CD4-positive, alpha-beta memory T cell (primary cell): ENCODE data around the gene GMCL2. TPM values are rescaled to one million over a fixed set of nuclear protein-coding genes. Genes with fewer than 3 reads are reported as not detected.

ENCODE experiments used
- CTCF ChIA-PET: fragments of 350-600 bp; sonication (Branson Sonifier 250); formaldehyde crosslinking; loops from one replicate; lab custom pipeline; 2021; ENCODE audit warnings: inconsistent platforms; ENCODE audit not compliant: partially characterized antibody; lab: Charles Lee
- POLR2A ChIA-PET: fragments of 350-600 bp; sonication (Branson Sonifier 250); formaldehyde crosslinking; loops from one replicate; lab custom pipeline; 2021; ENCODE audit not compliant: partially characterized antibody; lab: Charles Lee
- DNase-seq, 5 donors: peaks; one replicate each; pipeline versions ENCODE4 v3.0.0 to v3.0.0-alpha.2; 2020 to 2022; ENCODE audit warnings: mixed read lengths in 1 of 5
- H3K27ac ChIP-seq: one replicate; pipeline ENCODE4 v1.7.0; 2013; ENCODE audit warnings: low read depth, low read length
- H3K27me3 ChIP-seq: 2 replicates; pipeline ENCODE4 v1.7.0; 2013; ENCODE audit warnings: mild to moderate bottlenecking, low read length, moderate library complexity; ENCODE audit not compliant: insufficient read depth
- H3K36me3 ChIP-seq: 2 replicates; pipeline ENCODE4 v1.7.0; 2013; ENCODE audit warnings: mild to moderate bottlenecking, low read length, moderate library complexity; ENCODE audit not compliant: insufficient read depth
- H3K4me1 ChIP-seq: 2 replicates; pipeline ENCODE4 v1.7.0; 2013; ENCODE audit warnings: mild to moderate bottlenecking, low read length, moderate library complexity; ENCODE audit not compliant: insufficient read depth
- H3K4me3 ChIP-seq, 2 donors: one replicate each; pipeline ENCODE4 v1.7.0; 2013; ENCODE audit warnings: low read length in 2 of 2, mild to moderate bottlenecking in 1 of 2
- H3K9me3 ChIP-seq, 2 donors: one replicate each; pipeline ENCODE4 v1.7.0; 2013; ENCODE audit warnings: low read length in 2 of 2, control low read depth in 1 of 2; ENCODE audit not compliant: control insufficient read depth in 1 of 2
- H3K27ac Mint-ChIP-seq, 7 donors: one replicate each; pipeline ENCODE4 v1.8.0; 2020 to 2021; ENCODE audit warnings: mixed read lengths in 7 of 7, mild to moderate bottlenecking in 6 of 7, inconsistent platforms in 3 of 7, moderate library complexity in 3 of 7
- H3K27me3 Mint-ChIP-seq, 2 donors: one replicate each; pipeline ENCODE4 v1.8.0; 2020 to 2021; ENCODE audit warnings: mixed read lengths in 2 of 2
- H3K36me3 Mint-ChIP-seq, 2 donors: one replicate each; pipeline ENCODE4 v1.8.0; 2020 to 2021; ENCODE audit warnings: mixed read lengths in 2 of 2, inconsistent platforms in 1 of 2, mild to moderate bottlenecking in 1 of 2
- H3K4me1 Mint-ChIP-seq, 4 donors: one replicate each; pipeline ENCODE4 v1.8.0; 2020 to 2021; ENCODE audit warnings: mixed read lengths in 4 of 4, mild to moderate bottlenecking in 1 of 4
- H3K4me3 Mint-ChIP-seq, 8 donors: one replicate each; pipeline ENCODE4 v1.8.0; 2020 to 2021; ENCODE audit warnings: mixed read lengths in 8 of 8, mild to moderate bottlenecking in 7 of 8, moderate library complexity in 6 of 8, inconsistent platforms in 3 of 8
- H3K9me3 Mint-ChIP-seq, 8 donors: one replicate each; pipeline ENCODE4 v1.8.0; 2020 to 2021; ENCODE audit warnings: mixed read lengths in 8 of 8, mild to moderate bottlenecking in 5 of 8, inconsistent platforms in 3 of 8, moderate library complexity in 1 of 8
- intact Hi-C: fragments of 100-400 bp; cut with micrococcal nuclease; formaldehyde crosslinking; loops from one replicate; pipeline ENCODE4 v1.15.1; 2023
- polyA plus RNA-seq, 2 donors: library from polyadenylated mRNA; unstranded; fragments of 300-500 nt; fragmentation: Illumina TruSeq; gene quantifications; one replicate each; pipeline ENCODE4 v1.2.3, GENCODE V29; 2021
- total RNA-seq, 2 experiments: library from RNA; stranded (reverse); gene quantifications; one replicate each; pipeline ENCODE4 v1.2.3, GENCODE V29; 2021

GMCL2 gene
- total and polyA plus RNA-seq, 4 experiments from 2014 or later, result not detected

- H3K4me1 ChIP-seq, result no peaks in the 10 kb centered on the region
- H3K9me3 Mint-ChIP-seq, result peaks cover 0 to 2% (median 0%) of the 10 kb centered on the region in 8 donors
- no peaks in the 10 kb centered on the region for H3K36me3 ChIP-seq
- no peaks in the 10 kb centered on the region for H3K36me3 Mint-ChIP-seq
- ChIA-PET POLR2A (no interaction called here), CTCF (no interaction called here)
- no peak overlapping the region for H3K27ac Mint-ChIP-seq
- DNase-seq, result no peak
- no peak overlapping the region for H3K4me3 ChIP-seq
- H3K27me3 Mint-ChIP-seq, result peaks cover 4 to 10% of the 10 kb centered on the region in 2 donors
- intact Hi-C loops, result no loop called here
- H3K4me1 Mint-ChIP-seq, result peaks cover 0 to 2% (median under 1%) of the 10 kb centered on the region in 4 donors
- H3K27me3 ChIP-seq, result peaks cover 5% of the 10 kb centered on the region
- H3K27ac ChIP-seq, result no peak overlapping the region
- H3K9me3 ChIP-seq, result no peaks in the 10 kb centered on the region
- no peak overlapping the region for H3K4me3 Mint-ChIP-seq
These were observed 744 bp downstream of the GMCL2 start for GRCh38 chr5:178186427-178186826.

DNA sequence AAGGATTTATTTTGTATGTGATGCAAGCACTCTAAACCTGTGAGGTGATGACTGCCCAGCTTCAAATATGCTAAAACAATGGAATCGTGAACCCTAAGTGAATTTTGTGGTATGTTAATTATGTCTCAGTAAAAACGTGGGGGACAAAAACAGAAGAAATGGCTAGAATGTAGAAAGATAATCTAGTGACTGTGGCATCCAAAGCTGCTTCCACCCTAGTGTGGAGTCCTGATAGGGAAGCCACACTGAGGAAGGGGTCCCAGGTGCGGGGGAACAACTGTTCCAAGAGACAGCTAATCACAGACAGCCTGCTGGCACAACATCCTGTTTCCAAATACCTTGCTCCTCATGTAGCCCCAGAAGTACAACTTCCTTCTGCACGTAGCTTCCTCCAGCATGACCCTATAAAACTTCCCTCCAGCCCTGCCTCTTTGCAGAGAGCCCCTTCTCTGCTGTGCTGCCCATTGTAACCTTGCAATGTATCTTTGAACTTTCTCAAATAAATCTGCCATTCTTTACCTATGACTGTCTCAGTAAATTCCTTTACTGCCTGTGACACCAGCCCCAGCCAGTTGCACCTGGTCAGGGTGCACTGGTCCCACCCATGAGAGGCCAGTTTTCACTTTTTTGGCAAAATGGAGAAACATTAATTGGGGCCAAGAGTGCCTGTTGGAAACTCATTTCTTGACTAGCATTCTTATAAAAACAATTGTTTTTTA lies 4.9 kb downstream of the GMCL2 start:
- ChIA-PET CTCF (interaction anchor here (1.9 kb wide), 1 partner anchor 106 kb away, joined by 5 read pairs; no protein-coding TSS in a partner anchor), POLR2A (no interaction called here)
- peak overlapping the region in 2 of 7 donors; percentile 16 to 26 for H3K27ac Mint-ChIP-seq

DNA sequence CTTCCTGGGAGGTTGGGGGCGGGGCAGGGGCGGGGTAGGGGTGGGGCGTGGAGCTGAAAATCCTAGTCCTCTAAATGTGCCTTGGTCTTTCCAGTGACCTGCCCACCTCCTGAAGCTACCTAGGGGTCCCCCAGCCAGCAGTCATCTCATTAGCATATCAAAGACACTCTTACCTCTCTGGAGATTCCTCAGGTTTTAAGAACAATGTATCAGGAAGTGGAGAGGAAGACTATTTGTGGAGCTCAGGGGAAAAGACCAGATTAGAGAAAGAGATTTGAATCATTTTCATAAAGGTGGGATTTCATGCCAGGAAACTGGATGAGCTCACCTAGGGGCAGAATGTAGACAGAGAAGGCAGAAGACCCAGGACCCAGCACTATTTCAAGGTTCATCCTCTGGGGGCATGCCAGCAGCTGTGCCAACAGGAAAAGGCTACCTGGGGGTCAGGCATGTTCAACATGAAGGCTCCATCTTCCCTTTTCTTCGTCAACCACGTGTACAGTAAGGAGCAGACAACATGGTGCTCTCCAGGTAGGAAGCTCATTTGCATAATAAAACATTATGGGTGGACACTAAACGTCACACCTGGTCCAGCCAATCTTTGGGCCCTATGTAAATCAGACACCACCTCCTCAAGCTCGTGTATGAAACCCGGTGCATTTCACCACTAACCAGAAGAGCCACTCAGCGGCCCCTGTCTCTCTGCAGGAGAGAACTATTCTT lies 6.9 kb downstream of the GMCL2 start:
- CTCF ChIA-PET, result no interaction called here
- POLR2A ChIA-PET, result no interaction called here

More for the DNA sequence above, 4.9 kb downstream of the GMCL2 start:
- Mint-ChIP-seq H3K9me3 (peaks cover 0 to 4% (median 0%) of the 10 kb centered on the region in 8 donors), H3K4me3 (no peak overlapping the region), H3K27me3 (peaks cover 3 to 8% of the 10 kb centered on the region in 2 donors), H3K36me3 (no peaks in the 10 kb centered on the region), H3K4me1 (peaks cover 0 to 3% (median under 1%) of the 10 kb centered on the region in 4 donors)
- Histone ChIP-seq H3K9me3 (no peaks in the 10 kb centered on the region), H3K27ac (no peak overlapping the region), H3K4me3 (no peak overlapping the region), H3K4me1 (no peaks in the 10 kb centered on the region), H3K36me3 (no peaks in the 10 kb centered on the region), H3K27me3 (no peaks in the 10 kb centered on the region)
- no peak for DNase-seq
- intact Hi-C loops, result no loop called here

GRCh38 chr5:178177569-178177968 lies 9.6 kb downstream of the GMCL2 start:
- Histone ChIP-seq H3K27me3 (no peaks in the 10 kb centered on the region), H3K27ac (no peak overlapping the region), H3K4me3 (no peak overlapping the region), H3K4me1 (no peaks in the 10 kb centered on the region), H3K36me3 (no peaks in the 10 kb centered on the region), H3K9me3 (no peaks in the 10 kb centered on the region)
- CTCF ChIA-PET, result no interaction called here
- no peak overlapping the region for H3K27ac Mint-ChIP-seq
- no peak overlapping the region for H3K4me3 Mint-ChIP-seq
- DNase-seq, result no peak
- intact Hi-C loops, result no loop called here
- peaks cover 4 to 9% of the 10 kb centered on the region in 2 donors for H3K27me3 Mint-ChIP-seq
- H3K36me3 Mint-ChIP-seq, result no peaks in the 10 kb centered on the region
- peaks cover 0 to 3% (median under 1%) of the 10 kb centered on the region in 4 donors for H3K4me1 Mint-ChIP-seq
- peaks cover 0 to 2% (median 0%) of the 10 kb centered on the region in 8 donors for H3K9me3 Mint-ChIP-seq
- POLR2A ChIA-PET, result no interaction called here

More for the DNA sequence above, 6.9 kb downstream of the GMCL2 start:
- H3K4me1 ChIP-seq, result no peaks in the 10 kb centered on the region
- no peak for DNase-seq
- intact Hi-C loops, result no loop called here
- H3K4me1 Mint-ChIP-seq, result peaks cover 0 to 3% (median under 1%) of the 10 kb centered on the region in 4 donors
- H3K36me3 ChIP-seq, result no peaks in the 10 kb centered on the region
- H3K27ac ChIP-seq, result no peak overlapping the region
- H3K4me3 ChIP-seq, result no peak overlapping the region
- H3K4me3 Mint-ChIP-seq, result no peak overlapping the region
- no peaks in the 10 kb centered on the region for H3K36me3 Mint-ChIP-seq
- H3K27me3 ChIP-seq, result no peaks in the 10 kb centered on the region
- peaks cover 4 to 9% of the 10 kb centered on the region in 2 donors for H3K27me3 Mint-ChIP-seq
- no peak overlapping the region for H3K27ac Mint-ChIP-seq
- peaks cover 0 to 2% (median 0%) of the 10 kb centered on the region in 8 donors for H3K9me3 Mint-ChIP-seq
- H3K9me3 ChIP-seq, result no peaks in the 10 kb centered on the region

DNA sequence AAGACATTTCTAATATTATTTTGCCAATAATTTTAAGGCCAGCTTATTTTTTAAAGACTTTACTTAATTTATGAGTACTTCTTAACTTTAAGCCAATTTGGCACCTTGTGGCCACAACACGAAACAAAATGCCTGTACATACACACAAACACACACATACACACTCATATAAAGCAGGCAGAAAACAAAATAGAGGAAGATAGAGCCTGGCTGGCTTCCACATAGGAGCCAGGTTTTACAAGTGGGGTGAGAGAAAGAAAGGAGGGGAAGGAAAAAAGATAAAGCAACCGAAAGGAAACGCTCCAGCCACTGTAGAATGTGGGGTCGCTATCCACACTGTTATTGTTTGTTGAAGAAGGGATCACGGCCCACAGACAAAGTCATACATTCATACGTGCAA lies 10.4 kb downstream of the GMCL2 start:
- no peaks in the 10 kb centered on the region for H3K27me3 ChIP-seq
- H3K4me3 Mint-ChIP-seq, result no peak overlapping the region
- CTCF ChIA-PET, result no interaction called here
- no peaks in the 10 kb centered on the region for H3K9me3 ChIP-seq
- no peak for DNase-seq
- no peak overlapping the region for H3K4me3 ChIP-seq
- no peak overlapping the region for H3K27ac ChIP-seq
- H3K36me3 Mint-ChIP-seq, result no peaks in the 10 kb centered on the region
- peaks cover 0 to 2% (median 0%) of the 10 kb centered on the region in 8 donors for H3K9me3 Mint-ChIP-seq
- H3K4me1 Mint-ChIP-seq, result peaks cover 0 to 1% (median 0%) of the 10 kb centered on the region in 4 donors
- peaks cover 1 to 9% of the 10 kb centered on the region in 2 donors for H3K27me3 Mint-ChIP-seq
- H3K4me1 ChIP-seq, result no peaks in the 10 kb centered on the region
- no peak overlapping the region for H3K27ac Mint-ChIP-seq
- intact Hi-C loops, result no loop called here
- no peaks in the 10 kb centered on the region for H3K36me3 ChIP-seq
- POLR2A ChIA-PET, result no interaction called here

- DNase-seq, result no peak
- Mint-ChIP-seq H3K4me3 (no peak overlapping the region), H3K9me3 (peaks cover 0 to 2% (median 0%) of the 10 kb centered on the region in 8 donors), H3K36me3 (no peaks in the 10 kb centered on the region), H3K27ac (no peak overlapping the region), H3K4me1 (peaks cover 0 to 1% (median 0%) of the 10 kb centered on the region in 4 donors), H3K27me3 (peaks cover 1 to 3% of the 10 kb centered on the region in 2 donors)
- POLR2A ChIA-PET, result no interaction called here
- Histone ChIP-seq H3K27ac (no peak overlapping the region), H3K9me3 (no peaks in the 10 kb centered on the region), H3K4me3 (no peak overlapping the region), H3K4me1 (no peaks in the 10 kb centered on the region), H3K36me3 (no peaks in the 10 kb centered on the region), H3K27me3 (no peaks in the 10 kb centered on the region)
- CTCF ChIA-PET, result no interaction called here
- intact Hi-C loops, result no loop called here
These were observed 12.7 kb downstream of the GMCL2 start for GRCh38 chr5:178174456-178174855.

DNA sequence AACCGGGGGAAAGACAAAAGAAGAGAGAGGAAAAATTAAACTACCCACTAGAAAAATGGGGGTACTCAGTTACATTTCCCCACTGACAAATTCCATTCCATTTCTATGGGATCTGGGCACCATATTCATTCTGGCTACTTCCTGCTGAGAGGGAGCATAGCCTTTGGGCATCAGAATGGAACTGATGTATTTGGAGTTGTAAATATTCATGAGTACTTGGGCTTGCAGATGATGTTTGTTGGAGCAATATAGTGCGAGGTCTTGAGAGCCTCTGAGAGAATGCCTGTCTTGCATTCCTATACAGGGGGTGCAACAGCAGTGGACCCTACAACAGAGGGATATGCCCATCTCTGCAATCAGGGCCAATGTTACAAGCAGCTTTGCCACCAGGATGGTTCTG lies 16.7 kb downstream of the GMCL2 start:
- DNase-seq, result no peak
- no peak overlapping the region for H3K4me3 Mint-ChIP-seq
- CTCF ChIA-PET, result interaction anchor here (1.4 kb wide), 1 partner anchor 95 kb away, joined by 5 read pairs; no protein-coding TSS in a partner anchor
- H3K27me3 Mint-ChIP-seq, result peaks cover 0 to 4% of the 10 kb centered on the region in 2 donors
- H3K27me3 ChIP-seq, result no peaks in the 10 kb centered on the region
- POLR2A ChIA-PET, result no interaction called here
- H3K36me3 Mint-ChIP-seq, result no peaks in the 10 kb centered on the region
- no peak overlapping the region for H3K27ac Mint-ChIP-seq
- H3K4me1 Mint-ChIP-seq, result no peaks in the 10 kb centered on the region
- intact Hi-C loops, result no loop called here
- no peaks in the 10 kb centered on the region for H3K9me3 Mint-ChIP-seq
- no peaks in the 10 kb centered on the region for H3K4me1 ChIP-seq
- no peak overlapping the region for H3K27ac ChIP-seq
- no peaks in the 10 kb centered on the region for H3K36me3 ChIP-seq
- no peak overlapping the region for H3K4me3 ChIP-seq
- H3K9me3 ChIP-seq, result no peaks in the 10 kb centered on the region
